ENCODE results near the gene NAPSA.
"Not testable (repeated sequence)": the region's sequence is repeated elsewhere in the genome, so short reads cannot be mapped to it uniquely, and the experiment has no call there.

The NAPSA gene
- total RNA-seq = 0 to 2.5 (median 0.13) reads per million in 17 experiments

- no peak for DNase-seq
Observed at GRCh38 chr19:50365434-50366306, at the start of gene NAPSA. NAPSA (minus strand) TSS chr19:50365639; CDS start chr19:50365621, 18 bp downstream.

GRCh38 chr19:50413531-50413930 lies 48.1 kb upstream of the NAPSA start:
- DNase-seq = no peak

DNA sequence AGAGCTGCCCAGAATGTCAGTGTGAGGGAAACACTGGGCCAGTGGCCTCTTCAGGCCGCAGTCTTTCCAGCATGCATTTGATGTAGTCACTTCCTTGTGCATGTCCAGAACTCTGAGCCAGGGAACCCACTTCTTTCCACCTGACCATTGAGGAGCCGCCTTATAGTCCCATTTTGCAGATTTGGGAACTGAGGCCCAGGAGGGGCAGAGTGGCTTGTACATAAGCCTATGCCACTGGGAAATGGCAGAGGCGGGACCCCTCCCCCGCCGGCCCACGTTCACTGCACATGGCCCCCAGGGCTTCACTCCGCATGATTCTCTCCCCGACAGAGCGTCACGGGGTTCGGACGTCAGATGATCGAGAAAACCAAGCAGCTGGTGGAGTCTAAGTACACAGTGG lies 47.7 kb upstream of the NAPSA start:
- no peak for DNase-seq

- DNase-seq = no peak
Observed at GRCh38 chr19:50412419-50412818, 47.0 kb upstream of the NAPSA start.

DNA sequence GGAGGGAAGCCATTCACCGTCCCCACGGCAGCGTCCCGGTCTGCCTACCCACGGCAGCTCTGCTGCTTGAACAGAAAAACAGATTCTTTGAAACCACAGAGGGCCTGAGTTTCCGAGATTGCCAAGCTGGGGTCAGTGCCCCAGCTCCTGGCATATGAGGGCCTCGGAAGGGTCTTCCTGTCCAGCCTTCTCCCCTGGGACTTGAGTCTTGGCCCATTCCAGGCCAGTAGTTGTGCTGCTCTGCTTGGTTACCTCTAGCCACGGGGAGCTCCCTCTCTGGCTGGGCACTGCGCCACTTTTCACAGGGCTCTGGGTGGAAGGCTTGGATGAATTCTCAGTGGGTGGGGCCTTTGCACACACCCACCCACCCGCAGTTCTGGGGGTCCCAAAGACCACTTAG lies 44.7 kb upstream of the NAPSA start:
- no peak for DNase-seq

DNA sequence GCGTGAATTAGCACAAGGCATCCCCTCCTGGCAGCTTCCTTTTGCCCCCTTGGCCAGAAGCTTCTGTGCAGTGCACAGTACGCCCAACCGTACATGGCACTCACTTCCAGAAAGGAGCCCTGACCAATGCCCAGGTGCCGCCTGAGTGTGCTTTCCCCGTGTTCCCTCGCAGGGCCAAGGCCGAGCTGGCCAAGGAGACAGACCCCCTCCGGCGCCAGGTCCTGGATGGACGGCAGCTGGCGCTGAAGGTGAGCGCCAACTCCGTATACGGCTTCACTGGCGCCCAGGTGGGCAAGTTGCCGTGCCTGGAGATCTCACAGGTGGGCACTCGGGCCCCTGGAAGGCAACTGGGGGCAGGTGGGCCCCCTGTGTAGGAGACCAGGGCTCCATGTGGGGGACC lies 43.9 kb upstream of the NAPSA start:
- no peak for DNase-seq

GRCh38 chr19:50406829-50407228 lies 41.4 kb upstream of the NAPSA start:
- no peak for DNase-seq

DNA sequence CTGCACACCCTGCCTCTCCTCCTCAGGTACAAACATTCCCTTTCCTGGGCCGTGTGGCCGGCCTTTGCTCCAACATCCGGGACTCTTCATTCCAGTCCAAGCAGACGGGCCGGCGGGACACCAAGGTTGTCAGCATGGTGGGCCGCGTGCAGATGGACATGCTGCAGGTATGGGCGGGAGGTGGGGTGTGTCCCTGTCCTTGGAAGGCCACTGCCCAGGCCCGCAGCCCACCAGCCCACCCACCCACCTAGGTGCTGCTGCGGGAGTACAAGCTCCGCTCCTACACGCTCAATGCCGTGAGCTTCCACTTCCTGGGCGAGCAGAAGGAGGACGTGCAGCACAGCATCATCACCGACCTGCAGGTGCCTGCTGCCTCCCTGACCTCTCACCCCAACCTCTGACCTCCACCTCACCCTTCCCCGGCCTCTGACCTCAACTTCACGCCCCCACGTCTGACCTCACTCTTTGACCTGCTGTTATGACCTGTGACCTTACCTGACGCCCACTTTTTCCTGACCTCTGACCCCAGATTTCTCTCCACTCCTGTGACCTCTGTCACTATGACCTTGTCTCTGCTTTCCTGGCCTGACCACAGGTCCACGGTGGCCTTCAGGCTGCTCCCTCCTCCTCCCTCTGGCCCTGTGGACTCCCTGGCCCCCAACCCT lies 40.8 kb upstream of the NAPSA start:
- DNase-seq = no peak

- DNase-seq = no peak
Observed at GRCh38 chr19:50402544-50403301, 37.3 kb upstream of the NAPSA start.

DNA sequence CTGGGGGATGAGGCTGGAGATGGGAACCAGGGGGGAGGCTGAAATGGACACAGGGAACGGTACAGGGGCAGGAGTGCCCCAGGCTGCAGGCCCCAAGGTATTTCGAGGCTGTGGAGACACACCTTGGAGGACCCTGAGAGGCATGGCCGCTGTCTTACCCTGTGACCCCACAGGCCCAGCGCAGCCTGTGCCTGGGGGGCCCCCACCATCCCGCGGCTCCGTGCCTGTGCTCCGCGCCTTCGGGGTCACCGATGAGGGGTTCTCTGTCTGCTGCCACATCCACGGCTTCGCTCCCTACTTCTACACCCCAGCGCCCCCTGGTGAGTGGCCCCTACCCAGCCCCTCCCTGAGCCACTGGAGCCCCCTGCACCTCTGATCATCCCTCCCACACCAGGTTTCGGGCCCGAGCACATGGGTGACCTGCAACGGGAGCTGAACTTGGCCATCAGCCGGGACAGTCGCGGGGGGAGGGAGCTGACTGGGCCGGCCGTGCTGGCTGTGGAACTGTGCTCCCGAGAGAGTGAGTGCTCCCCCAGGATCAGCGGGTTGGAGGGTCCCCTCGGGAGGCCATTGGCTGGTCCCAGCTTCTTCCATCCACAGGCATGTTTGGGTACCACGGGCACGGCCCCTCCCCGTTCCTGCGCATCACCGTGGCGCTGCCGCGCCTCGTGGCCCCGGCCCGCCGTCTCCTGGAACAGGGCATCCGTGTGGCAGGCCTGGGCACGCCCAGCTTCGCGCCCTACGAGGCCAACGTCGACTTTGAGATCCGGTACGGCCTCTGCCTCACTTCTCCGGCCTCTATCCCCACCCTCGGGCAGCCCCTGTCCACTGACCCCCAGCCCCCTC lies 36.4 kb upstream of the NAPSA start:
- no peak for DNase-seq

DNA sequence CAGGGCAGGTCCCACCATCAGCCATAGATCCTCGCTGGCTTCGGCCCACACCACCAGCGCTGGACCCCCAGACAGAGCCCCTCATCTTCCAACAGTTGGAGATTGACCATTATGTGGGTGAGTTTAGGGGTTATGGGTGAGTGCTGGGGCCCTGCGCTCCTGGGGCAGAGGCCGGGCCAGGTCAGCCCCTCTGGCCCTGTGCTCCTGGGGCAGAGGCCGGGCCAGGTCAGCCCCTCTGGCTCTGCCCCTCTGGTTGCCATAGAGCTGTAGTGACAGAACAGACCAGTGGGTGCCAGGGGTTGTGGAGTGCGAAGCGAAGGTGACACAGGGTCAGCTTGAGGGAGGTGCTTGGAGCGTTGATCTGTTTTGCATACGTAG lies 33.9 kb upstream of the NAPSA start:
- DNase-seq = no peak

DNA sequence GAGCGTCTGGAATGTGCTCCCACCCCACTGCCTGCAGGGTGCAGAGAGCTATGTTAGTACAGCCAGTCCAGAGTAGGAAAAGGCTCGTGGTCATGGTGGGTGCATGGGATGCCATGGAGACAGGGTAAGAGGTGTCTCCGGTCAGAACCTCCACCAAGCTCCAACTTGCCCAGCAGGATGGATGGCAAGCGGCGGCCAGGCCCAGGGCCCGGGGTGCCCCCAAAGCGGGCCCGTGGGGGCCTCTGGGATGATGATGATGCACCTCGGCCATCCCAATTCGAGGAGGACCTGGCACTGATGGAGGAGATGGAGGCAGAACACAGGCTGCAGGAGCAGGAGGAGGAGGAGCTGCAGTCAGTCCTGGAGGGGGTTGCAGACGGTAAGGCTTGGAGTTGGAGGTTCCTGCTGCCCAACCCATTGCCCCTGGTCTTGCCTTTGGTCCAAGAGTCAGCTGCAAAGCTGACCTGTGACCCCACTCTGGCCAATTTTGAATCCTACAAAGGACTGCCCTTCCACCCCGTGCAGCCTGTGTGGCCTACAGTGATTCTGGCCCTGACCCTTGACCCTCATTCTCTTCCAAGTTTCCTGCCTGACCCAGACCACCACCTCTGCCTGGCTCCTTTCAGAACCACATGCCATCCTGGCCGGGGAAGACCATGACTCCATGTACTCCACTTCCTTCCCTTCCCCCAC lies 33.4 kb upstream of the NAPSA start:
- no peak for DNase-seq

GRCh38 chr19:50394017-50394416 lies 28.6 kb upstream of the NAPSA start:
- DNase-seq = no peak

DNA sequence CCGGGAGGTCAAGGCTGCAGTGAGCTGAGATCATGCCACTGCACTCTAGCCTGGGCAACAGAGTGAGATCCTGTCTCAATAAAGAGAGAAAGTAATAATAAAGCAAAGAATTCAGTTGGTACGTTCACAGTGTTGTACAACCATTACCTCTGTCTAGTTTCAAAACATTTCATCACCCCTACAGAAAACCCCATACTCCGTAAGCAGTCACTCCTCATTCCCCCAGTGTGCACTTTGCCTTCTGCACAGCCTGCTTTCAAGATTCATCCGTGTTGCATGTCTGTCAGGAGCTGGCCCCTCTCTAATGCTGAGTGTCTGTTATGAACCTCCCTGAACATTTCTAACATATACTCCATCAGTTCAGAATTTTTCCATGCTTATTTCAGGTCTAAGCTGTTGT lies 28.1 kb upstream of the NAPSA start:
- DNase-seq = no peak

DNA sequence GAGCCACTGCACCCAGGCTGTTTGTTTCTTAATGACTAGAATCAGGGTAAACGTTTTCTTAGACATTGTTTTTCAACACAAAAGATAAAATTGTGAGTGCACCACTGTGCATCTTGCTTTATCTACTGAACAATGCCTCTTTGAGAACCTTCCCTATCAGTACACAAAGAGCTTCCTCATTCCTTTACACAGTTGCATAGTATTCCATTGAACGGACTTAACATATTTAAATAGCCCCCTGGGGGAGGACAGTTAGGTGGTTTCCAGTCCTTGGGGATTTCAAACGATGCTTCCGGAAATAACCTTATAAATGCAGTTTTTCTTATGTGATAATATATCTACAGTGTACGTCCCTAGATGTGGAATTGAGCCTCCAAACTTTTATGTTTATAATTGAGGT lies 27.3 kb upstream of the NAPSA start:
- DNase-seq = no peak

DNA sequence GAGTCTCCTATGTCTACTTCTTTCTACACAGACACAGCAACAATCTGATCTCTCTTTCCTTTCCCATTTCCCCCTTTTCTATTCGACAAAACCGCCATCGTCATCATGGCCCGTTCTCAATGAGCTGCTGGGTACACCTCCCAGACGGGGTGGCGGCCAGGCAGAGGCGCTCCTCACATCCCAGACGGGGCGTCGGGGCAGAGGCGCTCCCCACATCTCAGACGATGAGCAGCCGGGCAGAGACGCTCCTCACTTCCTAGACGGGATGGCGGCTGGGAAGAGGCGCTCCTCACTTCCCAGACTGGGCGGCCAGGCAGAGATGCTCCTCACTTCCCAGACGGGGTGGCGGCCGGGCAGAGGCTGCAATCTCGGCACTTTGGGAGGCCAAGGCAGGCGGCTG lies 25.5 kb upstream of the NAPSA start:
- not testable (repeated sequence) for DNase-seq

DNA sequence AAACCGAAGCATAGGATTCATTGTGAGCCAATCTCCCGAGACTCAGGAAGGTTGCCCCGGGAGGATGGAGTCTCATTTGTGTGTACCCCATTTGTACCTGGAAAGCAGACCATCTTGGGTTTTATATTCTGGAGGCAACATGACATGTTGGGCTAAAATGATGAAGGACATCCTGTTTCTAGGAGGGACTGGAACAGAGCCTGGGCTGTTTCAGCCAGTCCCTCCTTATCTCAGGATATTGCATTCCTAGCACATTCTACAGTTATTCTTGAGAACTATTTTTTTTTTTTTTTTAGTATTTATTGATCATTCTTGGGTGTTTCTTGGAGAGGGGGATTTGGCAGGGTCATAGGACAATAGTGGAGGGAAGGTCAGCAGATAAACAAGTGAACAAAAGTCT lies 24.9 kb upstream of the NAPSA start:
- not testable (repeated sequence) for DNase-seq

DNA sequence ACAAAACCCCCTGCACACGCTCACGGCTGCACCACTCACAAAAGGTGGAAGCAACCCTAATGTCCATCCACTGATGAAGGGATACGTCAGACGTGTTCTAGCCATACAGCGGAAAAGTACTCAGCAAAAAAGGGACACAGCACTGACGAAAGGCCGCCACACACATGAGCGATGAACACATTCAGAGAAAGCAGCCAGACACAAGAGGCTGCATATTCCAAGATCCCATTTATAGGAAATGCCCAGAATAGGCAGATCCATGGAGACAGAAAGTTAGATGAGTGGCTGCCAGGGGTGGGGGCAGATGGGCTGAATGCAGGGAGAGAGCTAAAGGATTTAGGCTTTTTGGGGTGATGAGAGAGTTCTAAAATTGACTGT lies 22.4 kb upstream of the NAPSA start:
- no peak for DNase-seq

- DNase-seq = peak; percentile 79 to 91 (median 88)
Observed at GRCh38 chr19:50387176-50387867, 21.9 kb upstream of the NAPSA start.

- peak; percentile 78 to 92 (median 90) for DNase-seq
Observed at GRCh38 chr19:50384685-50385535, 19.5 kb upstream of the NAPSA start.
